ENCODE measurements around the gene HIVEP3.

- TF ChIP-seq POLR2A (IDR thresholded peaks at IDR 0.05; ENCODE audit: low read length): no peak
- TF ChIP-seq GATA1 (IDR thresholded peaks at IDR 0.05; ENCODE audit: low read depth, low read length): no peak
These were observed 378.7 kb downstream of the HIVEP3 start for GRCh38 chr1:41539999-41540398.

Measured in erythroblast (primary cell).